Amniotic stem cell (primary cell): ENCODE results near the gene TTC34.

ENCODE experiments used
- DNase-seq: peaks from one replicate; lab custom pipeline; 2025; lab: John Stamatoyannopoulos, UW

TTC34 gene

DNA sequence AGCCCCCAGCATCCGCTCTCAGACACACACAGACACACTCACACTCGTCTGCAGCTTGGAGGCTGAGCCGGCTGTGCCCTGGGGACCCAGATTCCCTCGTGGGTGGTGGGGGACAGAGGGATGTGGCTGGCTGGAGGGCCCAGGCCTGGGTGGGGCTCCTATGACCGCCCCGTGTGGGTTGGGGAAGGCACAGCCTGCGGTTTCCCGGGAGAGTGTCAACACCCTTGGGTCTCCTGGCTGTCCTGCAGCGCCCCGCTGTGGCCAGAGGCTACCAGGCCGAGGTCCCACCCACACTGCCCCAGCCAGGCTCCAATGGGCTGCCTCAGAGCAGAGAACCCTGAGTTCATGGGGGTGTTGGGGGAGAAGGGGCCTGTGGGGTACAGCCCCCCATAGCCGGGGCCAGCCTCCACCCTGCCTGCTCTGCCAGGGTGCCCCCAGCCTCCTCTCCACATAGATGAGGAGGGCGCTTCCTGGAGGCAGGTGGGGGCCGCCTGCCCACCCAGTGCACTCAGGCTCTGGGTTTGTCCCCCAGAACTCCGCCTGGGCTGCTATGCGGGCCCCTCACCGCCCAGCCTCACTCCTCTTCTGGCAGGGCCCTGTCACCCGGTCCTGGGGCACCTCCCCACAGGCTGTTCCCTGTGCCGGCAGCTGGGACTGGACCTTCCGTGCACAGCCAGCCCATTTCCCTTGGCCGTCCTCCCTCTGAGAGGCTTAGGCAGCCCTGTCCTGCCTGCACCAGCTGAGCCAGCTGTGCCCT lies at the start of gene TTC34:
TTC34 (minus strand) TSS at position 159 of the 757 bp plus-strand sequence. CDS start 866 bp downstream, outside the sequence.
- DNase-seq = no peak

DNA sequence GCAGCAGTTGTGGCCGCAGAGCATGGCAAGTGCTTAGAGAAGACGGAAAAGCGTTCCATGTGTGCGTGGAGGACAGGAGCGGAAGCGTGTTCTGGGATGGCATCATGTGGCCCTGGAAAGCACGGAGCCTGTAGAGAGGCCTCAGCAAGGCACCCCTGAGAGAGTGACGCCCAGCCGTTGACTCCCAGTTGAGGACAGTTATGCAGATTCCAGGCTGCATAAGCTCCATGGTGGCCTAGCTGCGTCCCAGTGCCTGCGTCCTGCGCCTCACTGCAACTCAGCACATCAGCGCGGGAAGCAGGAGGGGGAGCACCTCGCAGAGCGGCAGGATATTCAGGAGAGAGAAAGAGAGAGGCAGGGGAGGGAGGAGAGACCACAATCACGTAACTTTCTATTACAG lies 49.0 kb upstream of the TTC34 start:
- no peak for DNase-seq

- no peak for DNase-seq
These were observed 46.6 kb upstream of the TTC34 start for GRCh38 chr1:2848006-2848670.

DNA sequence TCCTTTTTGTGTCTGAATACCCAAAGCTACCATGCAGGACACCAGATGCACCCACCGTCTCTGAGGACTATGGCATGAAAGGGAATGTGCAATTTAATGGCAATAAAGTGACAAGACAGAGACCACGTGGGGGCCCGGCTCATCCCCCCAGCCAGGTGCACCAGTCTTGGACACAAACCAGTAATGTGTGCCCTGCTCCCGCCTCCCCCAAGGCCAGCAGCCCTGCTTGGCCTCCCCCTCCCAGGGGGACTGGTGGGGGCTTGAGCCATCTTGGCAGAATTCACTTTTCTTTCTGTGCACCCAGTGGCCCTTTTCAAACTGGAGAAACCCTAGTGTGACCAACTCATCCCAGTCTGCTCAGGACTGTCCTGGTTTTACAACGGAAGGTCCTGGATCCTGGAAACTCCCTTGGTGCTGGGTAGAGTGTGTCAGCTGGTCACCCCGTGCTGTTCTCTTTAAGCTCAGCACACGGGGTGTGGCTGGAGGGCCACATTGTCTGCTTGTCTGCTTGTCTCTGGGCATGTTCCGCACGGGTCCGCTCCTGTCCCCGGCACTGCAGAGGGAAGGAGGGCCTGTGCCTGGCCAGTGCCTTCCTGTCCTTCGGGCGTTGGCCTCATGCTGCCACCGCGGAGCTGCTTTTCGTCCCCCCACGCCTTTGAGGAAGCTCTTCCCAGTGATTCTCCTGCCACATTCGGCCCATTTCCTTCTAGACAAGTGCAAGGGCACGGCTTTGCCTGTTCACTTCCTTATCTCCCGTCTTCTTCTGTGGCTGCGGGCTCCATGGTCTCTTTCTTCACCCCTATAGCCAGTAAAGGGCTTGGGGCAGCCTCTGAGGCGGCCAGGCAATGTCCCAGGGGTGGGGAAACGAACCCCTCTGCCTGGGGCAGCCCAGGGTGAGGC lies 45.8 kb upstream of the TTC34 start:
- no peak for DNase-seq

- no peak for DNase-seq
These were observed 44.4 kb upstream of the TTC34 start for GRCh38 chr1:2845869-2846268.

DNA sequence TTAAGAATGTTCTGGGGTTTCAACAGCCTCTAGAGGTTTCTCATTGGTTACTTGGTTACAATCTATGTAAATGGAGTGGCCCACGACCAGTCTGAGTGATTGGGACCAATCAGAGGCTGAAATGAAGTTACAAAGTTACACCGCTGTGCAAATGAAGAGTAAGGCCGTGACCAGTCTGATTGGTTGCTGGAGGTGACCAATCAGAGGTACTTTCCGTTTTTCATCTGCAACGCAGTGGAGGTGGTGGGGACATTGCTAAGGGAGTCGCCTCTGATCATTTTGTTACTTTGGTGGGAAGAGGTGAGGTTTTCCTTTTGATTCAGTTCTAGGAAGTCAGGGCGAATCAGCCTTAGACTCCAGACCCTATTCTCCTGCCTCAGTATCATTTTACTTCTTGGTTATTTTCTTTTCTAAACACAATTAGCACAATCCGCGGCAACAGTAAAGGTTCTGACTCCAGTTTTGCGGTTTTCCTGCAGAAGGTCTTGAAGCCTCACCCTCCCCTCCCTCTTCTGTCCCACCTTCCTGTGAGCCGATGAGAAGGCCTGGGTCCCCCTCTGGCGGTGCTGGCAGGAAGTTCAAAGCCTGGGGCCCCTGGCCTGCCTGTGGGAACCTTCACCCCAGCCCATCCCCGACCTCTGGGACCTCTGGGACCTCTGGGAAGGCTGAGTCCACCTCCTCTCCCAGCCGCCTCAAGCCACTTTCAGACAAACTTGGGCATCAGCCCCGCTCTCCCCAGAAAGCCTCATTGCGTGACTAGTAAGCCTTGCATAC lies 38.7 kb upstream of the TTC34 start:
- no peak for DNase-seq

DNA sequence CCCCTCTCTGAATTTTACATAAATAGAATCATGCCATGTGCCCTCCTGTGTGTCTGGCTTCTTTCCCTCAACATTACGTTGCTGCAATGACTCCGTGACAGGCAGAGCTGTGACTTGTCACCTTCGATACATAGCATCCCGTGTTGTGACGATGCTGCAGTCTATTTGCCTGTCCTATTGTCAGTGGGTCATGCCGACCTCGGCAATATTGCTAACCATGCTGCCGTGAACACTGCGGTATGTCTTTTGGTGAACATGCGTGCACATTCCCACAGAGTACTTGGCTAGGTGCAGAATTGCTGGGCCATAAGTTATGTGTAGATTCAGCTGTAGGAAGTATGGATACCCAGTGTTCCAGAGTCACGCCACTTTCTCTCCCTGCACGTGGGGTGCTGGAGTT lies 36.3 kb upstream of the TTC34 start:
- no peak for DNase-seq

- DNase-seq = no peak
These were observed 35.8 kb upstream of the TTC34 start for GRCh38 chr1:2837316-2837715.

DNA sequence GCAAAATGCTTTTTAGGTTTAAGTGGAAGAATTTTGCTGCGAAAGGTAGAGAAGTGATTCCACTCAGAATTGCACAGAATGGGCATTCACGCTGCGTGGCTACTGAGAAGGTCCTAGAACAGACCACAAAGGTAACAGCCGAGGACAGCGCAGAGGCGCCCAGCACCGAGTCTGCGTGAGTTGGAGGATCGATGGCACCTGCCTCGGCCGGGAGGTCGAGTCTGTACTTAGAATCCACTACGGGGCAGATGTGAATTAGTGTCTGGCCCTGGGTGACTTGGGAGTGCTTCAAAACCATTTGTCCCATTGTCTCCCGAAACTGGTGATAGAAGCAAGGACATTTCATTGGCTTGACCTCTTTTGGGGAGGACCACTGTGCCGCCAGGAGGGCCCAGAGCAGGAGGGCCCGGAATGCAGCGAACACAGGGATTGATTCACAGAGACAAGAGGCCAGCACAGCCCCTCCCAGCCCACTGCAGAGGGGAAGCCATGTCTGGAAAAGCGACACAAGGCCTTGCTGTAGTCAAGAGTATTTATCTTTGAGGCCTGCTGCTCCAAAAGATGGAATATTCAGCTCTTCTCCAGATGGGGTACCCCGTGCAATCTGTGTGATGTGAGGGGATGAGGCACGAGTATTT lies 35.0 kb upstream of the TTC34 start:
- no peak for DNase-seq

- DNase-seq = no peak
These were observed 34.2 kb upstream of the TTC34 start for GRCh38 chr1:2835650-2836159.

DNA sequence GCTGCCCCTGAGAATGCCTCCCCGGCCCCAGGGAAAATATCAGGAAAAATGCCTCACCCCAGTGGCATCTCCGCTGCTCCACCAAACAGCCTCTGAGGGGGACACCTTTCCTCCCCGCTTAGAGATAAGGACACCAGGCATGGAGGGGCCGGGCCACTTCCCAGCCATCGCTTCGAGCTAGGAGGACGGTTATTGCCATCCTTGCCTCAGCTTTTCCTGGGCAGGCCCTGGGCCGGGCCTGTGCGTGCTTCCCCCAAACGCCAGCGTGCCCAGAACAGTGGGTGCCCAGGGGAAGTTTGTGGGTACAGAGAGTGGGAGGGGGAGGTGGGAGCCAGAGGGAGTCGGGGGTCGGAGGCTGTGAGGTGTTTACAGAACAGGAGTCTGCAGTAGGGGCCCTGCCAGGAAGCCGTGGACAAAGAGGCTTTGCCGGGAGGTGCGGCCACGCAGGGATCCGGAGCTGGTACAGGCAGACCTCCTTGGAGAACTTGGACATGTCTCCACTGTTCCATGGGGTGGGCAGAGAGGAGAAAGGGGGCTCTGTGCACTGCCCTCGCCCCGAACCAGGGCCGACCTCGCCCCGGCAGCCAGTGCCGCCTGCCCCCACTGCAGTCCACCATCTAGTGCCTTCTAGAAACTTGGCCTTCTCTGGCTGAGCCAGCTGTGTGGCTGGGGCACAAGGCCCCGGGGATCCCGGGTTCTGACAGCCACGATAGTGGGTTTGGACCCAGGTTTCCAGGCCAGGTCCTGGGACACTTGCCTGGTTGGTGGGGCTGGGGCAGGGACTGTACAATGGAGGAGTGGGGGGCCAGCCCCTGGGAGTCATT lies 33.5 kb upstream of the TTC34 start:
- DNase-seq = no peak

DNA sequence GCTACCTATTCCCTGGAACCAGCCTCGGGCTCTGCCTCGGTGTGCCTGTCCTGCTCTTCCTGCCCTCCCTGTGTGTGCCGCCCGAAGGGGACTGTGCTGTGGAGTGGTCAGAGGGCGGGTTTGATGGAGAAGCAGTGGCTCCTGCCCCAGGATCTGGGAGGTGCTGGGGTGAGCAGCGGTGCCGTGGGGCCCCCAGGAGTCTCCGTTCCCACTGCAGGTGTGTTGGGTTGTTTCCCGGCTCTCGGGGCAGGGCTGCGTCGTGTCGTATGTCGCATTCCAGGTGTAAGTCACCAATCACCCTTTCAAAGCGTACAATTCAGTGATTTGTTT lies 32.6 kb upstream of the TTC34 start:
- no peak for DNase-seq

DNA sequence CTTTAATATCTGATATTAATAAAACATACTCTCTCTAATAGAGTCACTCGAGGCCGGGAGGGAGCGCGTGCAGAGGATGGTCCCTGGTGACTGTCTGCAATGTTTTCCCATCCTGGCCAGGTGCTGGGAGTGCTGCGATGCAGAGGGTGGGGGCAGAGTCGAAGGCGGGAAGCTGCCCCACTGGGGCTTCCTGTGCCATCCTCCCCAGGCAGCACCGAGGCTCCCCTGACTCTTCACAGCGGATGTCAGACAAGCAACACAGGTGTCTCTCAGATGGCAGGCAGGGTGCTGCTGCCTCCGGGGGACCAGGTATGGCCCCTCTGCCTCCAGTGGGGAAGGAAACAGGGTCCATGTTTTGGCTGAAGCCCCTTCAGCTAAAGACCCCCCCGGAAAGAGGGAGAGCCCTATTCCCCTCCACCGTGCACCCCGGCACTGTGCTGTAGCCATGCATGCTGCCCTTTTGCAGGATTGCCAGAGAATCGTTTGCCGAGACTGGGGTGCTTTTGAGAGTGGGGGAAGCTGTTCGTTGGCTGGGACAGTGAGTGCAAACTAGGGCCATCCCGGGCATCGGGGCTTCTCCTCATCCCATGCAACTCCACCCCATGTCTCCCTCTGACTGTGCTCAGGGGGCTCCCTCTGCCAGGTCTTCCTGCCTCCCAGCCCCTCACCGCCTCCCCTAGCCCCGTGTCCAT lies 32.1 kb upstream of the TTC34 start:
- no peak for DNase-seq

DNA sequence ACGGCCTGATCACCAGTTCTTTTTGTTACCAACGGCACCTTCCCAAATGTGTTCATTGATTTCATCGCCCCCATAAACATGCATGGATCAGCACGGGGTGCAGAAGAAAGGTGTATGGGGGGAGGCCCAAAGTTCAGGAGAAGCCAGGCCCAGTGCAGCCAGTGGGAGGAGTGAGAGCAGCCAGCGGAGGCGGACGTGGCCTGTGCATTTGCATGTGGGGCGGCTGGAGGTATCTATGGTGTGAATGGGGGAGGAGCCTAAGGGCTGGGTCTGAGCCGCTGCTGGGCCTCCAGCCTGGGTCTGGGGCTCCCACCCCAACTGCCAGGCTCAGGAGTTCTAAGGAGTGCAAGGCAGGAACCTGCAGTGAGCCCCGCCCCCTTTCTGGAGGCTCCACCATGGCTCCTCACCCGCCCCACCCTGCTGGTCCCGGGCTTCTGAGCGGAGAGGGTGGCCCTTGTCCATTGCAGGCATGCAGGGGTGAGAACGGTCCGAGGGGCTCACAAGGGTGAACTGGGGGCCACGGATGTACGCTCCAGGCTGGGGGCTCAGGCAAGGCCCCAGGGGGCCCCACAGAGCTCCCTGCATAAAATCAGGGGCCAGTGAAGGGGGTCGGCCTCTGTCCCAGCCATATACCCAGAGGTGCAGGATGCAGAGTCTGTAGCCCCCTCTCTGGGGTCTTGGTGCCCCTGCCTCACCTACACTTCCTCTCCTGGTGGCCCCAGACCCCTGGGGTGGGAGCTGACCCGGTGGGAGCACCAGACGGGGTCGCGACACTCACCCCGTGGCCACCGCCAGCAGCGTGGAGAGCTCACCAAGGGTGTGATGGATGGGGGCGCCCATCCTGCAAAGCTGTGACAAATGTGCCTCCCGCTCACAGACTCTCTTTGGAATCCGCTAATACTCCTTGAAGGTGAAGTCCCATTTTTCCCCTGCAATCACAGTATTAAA lies 31.3 kb upstream of the TTC34 start:
- no peak for DNase-seq

DNA sequence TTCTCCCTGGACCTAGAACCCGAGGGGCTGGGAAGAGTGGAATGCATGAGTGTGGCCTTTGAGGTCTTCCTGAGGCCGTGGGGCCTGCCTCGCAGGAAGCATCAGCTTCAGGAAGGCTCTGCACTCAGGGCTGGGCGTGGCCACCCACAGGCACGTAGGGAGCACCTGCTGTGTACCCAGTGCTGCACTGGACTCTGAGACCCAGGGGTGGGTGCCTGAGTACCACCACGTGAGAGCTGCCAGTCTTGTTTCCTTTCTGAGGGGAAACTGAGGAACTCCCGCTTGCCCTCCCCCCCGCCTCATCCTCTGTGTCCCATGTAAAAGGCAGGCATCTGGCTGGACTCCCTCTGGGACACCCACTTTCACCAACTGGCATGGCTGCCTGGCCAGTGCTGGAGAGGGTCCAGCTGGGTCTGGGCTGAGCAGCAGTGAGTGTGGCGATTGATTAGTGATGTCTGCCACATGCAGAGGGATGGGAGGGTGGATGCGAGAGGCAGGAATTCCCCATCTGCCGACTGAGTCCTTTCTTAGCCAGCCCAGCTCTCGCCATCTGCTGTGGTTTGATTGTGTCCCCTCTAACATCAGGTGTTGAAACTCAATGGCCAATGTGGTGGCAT lies 30.2 kb upstream of the TTC34 start:
- no peak for DNase-seq

DNA sequence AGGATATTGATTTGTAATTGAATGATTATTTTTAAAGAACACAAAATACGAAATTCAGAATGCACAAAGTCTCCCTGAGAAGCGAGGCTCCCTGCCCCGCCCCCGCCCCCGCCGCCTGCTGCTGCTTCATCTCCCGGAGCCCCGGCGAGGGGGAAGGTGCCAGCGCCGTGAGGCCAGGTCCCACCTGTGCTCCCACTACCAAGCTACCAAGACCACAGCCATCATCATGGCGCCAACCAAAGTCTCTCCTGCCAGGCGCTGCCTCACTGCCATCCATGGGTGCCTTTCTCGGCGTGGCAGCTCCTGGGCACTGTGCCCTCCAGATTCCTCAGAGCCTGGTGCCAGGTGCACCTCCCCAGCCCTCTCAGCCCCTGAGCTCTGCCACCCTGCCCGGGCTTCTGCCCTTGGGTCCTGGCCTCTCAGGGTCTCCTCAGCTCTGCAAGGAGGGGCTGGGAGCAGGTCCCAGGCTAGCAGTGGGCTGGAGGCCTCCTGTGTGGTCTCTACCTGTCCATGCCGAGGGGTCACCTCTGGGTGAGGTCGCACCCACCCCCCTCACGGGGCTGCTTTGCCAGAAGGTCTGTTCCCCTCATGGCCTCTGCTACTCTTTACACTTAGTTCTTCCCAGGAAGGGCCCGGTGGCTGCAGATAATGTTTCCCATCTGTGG lies 29.4 kb upstream of the TTC34 start:
- DNase-seq = no peak

DNA sequence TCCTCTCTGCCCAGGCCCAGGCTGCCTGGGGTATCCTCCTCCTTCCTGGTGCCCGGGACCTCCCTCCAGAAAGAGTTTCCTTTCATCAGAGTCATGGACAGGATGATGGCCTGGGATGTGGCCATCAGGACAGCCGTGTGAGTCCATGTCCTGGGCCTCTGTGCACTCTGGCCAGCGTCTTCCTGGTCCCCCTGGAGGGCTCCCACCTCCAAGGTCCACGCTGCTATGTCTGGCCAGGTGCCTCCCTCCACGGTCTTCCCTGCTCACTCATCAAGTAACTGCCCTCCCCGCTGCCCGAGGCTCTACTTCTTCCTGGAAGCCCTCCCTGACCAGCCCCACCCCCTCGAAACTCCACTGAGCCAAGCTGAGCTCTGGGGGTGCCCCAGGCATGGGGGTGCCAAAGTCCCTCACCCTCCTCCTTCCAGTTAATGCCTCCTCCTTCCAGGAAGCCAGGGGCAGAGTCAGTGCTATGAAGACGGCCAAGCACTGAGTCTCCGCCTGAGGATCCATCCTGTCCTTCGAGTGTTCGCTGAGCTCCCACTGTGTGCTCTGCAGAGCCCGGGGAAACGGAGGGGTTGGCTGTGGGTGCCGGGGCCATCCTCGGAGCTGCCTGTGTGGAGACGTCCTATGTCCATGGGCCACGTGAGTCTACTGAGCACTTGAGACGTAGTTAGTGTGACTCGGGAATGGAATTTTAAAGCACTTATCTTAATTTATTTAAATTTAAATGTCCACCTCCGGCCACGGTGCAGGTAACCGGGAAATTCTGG lies 28.5 kb upstream of the TTC34 start:
- DNase-seq = no peak
